Measurements from ENCODE around the gene NDUFS8. TPM values are rescaled to one million over a fixed set of nuclear protein-coding genes. Genes with fewer than 3 reads are reported as not detected.

NDUFS8 gene
- total RNA-seq (2022; extraction: Qiagen RNA extraction), result 260 to 390 TPM (median 377 TPM) in 5 replicates

DNA sequence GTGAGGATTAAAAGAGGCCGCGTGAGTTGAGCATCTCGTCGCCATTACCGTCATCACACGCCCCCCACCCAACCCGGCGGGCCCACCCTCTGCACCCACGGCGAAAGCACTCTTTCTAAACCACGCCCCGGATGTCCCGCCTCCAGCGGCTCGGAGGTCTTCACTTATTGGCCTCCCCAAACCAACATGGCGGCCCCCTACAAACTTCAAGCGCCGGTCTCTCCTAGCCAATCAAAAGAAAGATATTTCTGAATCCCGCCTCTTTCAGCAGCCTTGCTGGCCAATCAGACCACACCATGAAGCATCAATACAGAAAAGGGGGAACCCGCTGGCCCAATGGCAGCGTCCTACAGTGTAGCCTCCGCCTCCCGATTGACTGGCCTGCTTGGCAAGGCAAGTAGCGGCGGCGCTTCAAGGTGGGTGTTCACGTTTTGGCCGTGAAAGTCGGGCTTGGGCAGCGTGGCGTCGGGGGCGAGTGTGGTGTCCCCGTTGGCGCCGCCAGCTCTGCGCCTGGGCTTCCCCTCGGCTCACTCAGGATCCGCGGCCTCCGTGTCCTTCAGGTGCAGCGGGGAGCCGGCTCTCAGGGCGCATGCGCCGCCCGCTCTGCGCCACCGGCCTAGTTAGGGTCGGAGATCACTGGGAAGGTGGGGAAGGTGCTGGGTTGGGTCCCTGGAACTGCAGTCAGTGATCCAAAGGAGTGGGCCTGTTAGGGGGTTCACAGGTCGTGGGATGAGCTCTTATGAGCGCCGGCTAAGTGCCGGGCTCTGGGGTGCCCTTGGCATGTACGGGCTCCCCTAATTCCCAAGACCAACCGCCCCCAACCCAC lies at the start of gene NDUFS8:
TSS of gene NDUFS8 (plus strand) at position 364 of the 826 bp plus-strand sequence. CDS start 1,471 bp downstream, outside the sequence.

DNA sequence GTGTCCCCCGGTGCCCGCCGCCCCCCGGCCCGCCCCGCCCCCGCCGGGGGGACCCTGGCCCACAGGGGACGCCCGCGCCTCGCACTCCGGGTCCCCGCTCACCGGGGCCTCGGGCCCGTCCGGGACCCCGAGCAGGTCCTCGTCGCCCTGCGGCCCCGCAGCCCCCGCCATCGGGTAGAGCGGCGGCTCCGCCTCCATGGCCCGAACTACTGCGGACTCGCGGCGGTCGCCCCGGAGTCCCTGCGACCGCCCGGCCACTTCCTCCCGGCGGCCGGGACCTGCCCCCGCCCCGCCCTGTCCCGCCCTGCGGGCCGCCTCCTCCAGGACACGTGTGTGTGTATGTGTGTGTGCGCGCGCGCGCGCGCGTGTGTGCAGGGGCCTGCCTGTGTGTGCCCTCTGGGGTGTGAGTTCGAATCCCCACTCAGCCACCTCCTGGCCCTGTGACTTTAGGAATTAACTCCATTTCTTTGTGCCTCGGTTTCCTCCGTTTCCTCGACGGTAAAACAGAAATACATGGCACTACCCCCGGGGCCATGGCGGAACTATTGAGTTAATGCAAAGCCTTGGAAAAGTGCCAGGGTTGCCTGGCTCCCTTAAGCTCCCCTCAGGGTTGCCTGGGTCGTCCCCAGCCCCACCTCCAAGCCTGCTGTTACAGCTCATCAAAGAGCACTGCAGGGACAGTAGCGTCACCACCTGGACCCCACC lies 26.5 kb upstream of the NDUFS8 start, which contains the start of gene UNC93B1:
TSS of gene UNC93B1 (minus strand) at position 252 of the 705 bp plus-strand sequence. CDS start at position 198, 54 bp downstream.

DNA sequence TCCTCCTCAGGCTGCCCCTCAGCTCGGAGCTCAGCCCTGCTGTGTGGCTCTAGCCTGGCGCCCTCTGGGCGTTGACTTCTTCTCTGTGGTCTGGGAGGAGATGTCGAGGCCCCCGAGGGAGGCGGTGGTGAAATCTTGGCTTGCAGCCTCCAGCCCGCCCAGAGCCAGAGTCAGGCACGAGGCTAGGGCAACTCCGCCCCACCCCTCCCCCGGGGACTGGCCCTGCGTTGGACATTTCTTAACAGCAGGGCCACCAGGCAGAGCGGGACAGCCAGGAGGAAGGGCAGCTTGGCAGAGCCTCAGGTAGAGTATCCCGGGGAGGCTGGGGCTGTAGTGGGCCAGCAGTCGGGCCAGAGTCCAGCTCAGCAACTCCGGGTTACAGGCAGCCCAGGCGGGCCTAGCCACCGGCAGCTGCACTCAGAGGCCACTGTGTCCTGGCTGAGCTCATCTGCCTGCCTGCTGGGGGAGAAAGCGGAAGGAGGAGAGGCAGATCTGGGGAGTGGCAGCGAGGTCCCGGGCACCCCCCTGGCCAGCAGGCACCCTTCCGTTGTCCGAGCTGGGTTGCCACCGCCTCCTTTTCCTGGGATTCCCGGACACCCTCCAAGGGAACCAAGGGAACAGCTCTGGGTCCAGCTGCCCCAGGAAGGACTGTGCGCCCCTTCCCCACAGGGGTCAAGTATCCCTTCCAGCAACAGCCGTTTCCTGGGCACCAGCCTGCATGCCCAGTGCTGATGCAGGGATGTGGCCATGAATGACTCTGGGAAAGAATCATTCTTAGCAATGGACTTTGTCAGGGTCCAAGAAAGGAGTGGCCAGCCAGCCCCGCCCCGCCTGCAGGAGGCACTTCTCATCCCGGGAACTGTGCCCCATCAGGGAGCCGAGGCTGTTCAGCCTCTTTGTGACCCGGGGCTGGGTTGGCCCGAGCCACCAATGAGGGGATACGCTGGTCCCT lies 20.1 kb upstream of the NDUFS8 start, which contains the start of gene ALDH3B1:
TSS of gene ALDH3B1 (plus strand) at position 238 of the 952 bp plus-strand sequence. CDS start 4,971 bp downstream, outside the sequence.

DNA sequence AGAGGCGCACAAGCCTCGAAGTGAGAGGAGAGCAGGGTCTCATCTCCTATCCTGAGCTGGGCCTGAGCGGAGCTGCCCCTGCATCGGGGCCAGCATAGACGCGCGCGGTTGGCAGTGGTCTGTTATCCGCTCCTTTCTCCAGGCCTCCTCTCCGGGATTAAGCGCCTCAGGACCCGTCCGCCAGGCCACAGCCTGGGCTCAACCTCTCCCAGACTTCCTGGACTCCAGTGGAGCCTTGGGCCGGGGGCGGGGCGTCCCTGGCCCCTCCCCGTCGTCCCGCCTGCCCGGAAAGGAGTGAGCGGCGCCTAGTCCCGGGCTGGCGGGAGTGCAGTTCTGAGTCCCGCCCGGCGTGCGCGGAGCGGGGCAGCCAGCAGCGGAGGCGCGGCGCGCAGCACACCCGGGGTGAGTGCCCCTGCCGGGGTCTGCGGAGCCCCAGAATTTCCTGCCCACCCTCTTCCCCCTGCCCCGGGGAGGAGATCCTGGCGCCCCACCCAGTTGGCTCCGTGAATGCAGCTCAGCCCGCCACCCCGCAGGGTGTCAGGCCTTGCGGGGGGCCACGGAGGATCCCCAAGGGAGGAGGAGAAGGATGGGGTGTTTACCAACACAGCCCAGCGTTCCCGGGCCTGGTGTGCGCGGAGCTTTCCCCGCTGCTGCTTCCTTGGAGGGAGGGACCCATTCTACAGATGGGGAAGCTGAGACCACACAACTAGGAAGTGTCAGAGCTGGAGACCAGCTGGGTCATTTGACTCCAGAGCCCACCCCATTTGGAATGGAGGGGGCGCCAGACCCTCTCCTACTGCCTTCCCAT lies 8.4 kb downstream of the NDUFS8 start, which contains the start of gene TCIRG1:
TSS of gene TCIRG1 (plus strand) at position 308 of the 808 bp plus-strand sequence. CDS start 2,247 bp downstream, outside the sequence.

Other genes starting within 250 kb of the NDUFS8 start
- gene UNC93B1, start 26.6 kb upstream of the NDUFS8 start, total RNA-seq (2022; extraction: Qiagen RNA extraction), result 60.9 to 80.8 TPM (median 78.9 TPM) in 5 replicates
- 127 to 137 TPM (median 130 TPM) in 5 replicates for gene ALDH3B1, start 20.4 kb upstream of the NDUFS8 start, total RNA-seq (2022; extraction: Qiagen RNA extraction)
- gene TCIRG1, start 8.3 kb downstream of the NDUFS8 start, total RNA-seq (2022; extraction: Qiagen RNA extraction), result 66.0 to 137 TPM (median 118 TPM) in 5 replicates
- gene CHKA, start 90.7 kb downstream of the NDUFS8 start, total RNA-seq (2022; extraction: Qiagen RNA extraction), result 34.6 to 39.9 TPM (median 38.3 TPM) in 5 replicates
- gene KMT5B, start 182.6 kb downstream of the NDUFS8 start, total RNA-seq (2022; extraction: Qiagen RNA extraction), result 20.4 to 26.8 TPM (median 20.5 TPM) in 5 replicates
- gene C11orf24, start 241.3 kb downstream of the NDUFS8 start, total RNA-seq (2022; extraction: Qiagen RNA extraction), result 53.5 to 61.8 TPM (median 61.0 TPM) in 5 replicates